ENCODE results near the gene GCC2. TPM values are rescaled to one million over a fixed set of nuclear protein-coding genes. Genes with fewer than 3 reads are reported as not detected.
"Not testable (repeated sequence)": the region's sequence is repeated elsewhere in the genome, so short reads cannot be mapped to it uniquely, and the experiment has no call there.

GCC2 gene
- polyA plus RNA-seq, 1 of the 3 experiments (the other 2 are of a cell fraction), result 4.5 TPM

DNA sequence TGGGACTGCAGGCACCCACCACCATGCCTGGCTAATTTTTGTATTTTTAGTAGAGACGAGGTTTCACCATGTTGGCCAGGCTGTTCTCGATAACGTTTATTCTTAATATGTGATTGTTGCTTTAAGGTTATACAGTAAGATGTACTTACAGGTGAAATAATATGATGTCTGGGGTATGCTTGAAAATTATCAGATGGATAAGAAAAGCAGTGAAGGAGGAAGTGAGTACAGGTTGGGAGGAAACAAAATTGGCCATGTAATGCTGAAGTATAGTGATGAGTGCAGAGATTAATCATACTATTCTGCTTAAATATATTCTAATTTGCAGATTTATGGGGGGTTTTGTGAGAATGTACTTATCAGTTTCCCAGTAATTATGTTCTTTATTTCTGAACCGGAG lies 3.0 kb downstream of the GCC2 start:
- ChIA-PET POLR2A (no interaction called here), CTCF (no interaction called here)
- no peak overlapping the region for H3K4me2 ChIP-seq
- H3K9ac ChIP-seq, result no peak overlapping the region
- H3K4me1 ChIP-seq (ENCODE audit: control insufficient read depth in 1 of 2, insufficient read depth in 2 of 2, low read depth in 1 of 2, low read length in 1 of 2), result peaks cover 0 to 10% of the 10 kb centered on the region in 2 experiments; a peak in 2 of 4 replicates
- no peak overlapping the region for H2AFZ ChIP-seq (ENCODE audit: low read depth)
- no peaks in the 10 kb centered on the region for H3K9me3 ChIP-seq
- H3K9me2 ChIP-seq, result no peaks in the 10 kb centered on the region
- peaks cover 23% of the 10 kb centered on the region for H3K79me2 ChIP-seq (ENCODE audit: insufficient read depth)
- no peaks in the 10 kb centered on the region for H4K20me1 ChIP-seq (ENCODE audit: insufficient read depth)
- DNase-seq, result no peak
- H3F3A ChIP-seq (replicated peaks; ENCODE audit: insufficient read depth), result peaks cover 12% of the 10 kb centered on the region
- H3K27me3 ChIP-seq (ENCODE audit: insufficient read depth), result no peaks in the 10 kb centered on the region
- no peak overlapping the region for H3K27ac ChIP-seq (ENCODE audit: low read depth in 2 of 2, low read length in 1 of 2)
- H3K36me3 ChIP-seq (replicated peaks in 1 of 2; ENCODE audit: control insufficient read depth in 1 of 2, insufficient read depth in 2 of 2, low read length in 1 of 2), result peaks cover 39 to 46% of the 10 kb centered on the region in 2 experiments
- no peak for TF ChIP-seq RXRA (IDR thresholded peaks at IDR 0.05; ENCODE audit: borderline replicate concordance, low read depth)
- no peak for TF ChIP-seq TEAD4 (IDR thresholded peaks at IDR 0.05; ENCODE audit: borderline replicate concordance, insufficient read depth)
- TF ChIP-seq, protein P1, sequence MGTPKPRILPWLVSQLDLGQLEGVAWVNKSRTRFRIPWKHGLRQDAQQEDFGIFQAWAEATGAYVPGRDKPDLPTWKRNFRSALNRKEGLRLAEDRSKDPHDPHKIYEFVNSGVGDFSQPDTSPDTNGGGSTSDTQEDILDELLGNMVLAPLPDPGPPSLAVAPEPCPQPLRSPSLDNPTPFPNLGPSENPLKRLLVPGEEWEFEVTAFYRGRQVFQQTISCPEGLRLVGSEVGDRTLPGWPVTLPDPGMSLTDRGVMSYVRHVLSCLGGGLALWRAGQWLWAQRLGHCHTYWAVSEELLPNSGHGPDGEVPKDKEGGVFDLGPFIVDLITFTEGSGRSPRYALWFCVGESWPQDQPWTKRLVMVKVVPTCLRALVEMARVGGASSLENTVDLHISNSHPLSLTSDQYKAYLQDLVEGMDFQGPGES (IDR thresholded peaks at IDR 0.05; ENCODE audit: low read depth, low read length), result no peak
- TF ChIP-seq, protein P2, sequence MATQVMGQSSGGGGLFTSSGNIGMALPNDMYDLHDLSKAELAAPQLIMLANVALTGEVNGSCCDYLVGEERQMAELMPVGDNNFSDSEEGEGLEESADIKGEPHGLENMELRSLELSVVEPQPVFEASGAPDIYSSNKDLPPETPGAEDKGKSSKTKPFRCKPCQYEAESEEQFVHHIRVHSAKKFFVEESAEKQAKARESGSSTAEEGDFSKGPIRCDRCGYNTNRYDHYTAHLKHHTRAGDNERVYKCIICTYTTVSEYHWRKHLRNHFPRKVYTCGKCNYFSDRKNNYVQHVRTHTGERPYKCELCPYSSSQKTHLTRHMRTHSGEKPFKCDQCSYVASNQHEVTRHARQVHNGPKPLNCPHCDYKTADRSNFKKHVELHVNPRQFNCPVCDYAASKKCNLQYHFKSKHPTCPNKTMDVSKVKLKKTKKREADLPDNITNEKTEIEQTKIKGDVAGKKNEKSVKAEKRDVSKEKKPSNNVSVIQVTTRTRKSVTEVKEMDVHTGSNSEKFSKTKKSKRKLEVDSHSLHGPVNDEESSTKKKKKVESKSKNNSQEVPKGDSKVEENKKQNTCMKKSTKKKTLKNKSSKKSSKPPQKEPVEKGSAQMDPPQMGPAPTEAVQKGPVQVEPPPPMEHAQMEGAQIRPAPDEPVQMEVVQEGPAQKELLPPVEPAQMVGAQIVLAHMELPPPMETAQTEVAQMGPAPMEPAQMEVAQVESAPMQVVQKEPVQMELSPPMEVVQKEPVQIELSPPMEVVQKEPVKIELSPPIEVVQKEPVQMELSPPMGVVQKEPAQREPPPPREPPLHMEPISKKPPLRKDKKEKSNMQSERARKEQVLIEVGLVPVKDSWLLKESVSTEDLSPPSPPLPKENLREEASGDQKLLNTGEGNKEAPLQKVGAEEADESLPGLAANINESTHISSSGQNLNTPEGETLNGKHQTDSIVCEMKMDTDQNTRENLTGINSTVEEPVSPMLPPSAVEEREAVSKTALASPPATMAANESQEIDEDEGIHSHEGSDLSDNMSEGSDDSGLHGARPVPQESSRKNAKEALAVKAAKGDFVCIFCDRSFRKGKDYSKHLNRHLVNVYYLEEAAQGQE (IDR thresholded peaks at IDR 0.05; ENCODE audit: low read depth, low read length), result no peak
- TF ChIP-seq YY1 (IDR thresholded peaks at IDR 0.05; ENCODE audit: low read depth), result no peak
- TF ChIP-seq FOXJ3 (CRISPR knock-in tag; IDR thresholded peaks at IDR 0.05), result no peak
- no peak for TF ChIP-seq MXI1 (IDR thresholded peaks at IDR 0.05; ENCODE audit: low read depth, low read length)
- TF ChIP-seq TAF1 (IDR thresholded peaks at IDR 0.05; ENCODE audit: borderline replicate concordance, low read depth, low read length), result no peak
- TF ChIP-seq, protein P3, sequence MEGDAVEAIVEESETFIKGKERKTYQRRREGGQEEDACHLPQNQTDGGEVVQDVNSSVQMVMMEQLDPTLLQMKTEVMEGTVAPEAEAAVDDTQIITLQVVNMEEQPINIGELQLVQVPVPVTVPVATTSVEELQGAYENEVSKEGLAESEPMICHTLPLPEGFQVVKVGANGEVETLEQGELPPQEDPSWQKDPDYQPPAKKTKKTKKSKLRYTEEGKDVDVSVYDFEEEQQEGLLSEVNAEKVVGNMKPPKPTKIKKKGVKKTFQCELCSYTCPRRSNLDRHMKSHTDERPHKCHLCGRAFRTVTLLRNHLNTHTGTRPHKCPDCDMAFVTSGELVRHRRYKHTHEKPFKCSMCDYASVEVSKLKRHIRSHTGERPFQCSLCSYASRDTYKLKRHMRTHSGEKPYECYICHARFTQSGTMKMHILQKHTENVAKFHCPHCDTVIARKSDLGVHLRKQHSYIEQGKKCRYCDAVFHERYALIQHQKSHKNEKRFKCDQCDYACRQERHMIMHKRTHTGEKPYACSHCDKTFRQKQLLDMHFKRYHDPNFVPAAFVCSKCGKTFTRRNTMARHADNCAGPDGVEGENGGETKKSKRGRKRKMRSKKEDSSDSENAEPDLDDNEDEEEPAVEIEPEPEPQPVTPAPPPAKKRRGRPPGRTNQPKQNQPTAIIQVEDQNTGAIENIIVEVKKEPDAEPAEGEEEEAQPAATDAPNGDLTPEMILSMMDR (IDR thresholded peaks at IDR 0.05), result no peak
- TF ChIP-seq FOXM1 (IDR thresholded peaks at IDR 0.05; ENCODE audit: low read depth), result no peak
- TF ChIP-seq FOSL2 (IDR thresholded peaks at IDR 0.05; ENCODE audit: borderline replicate concordance, low read depth), result no peak
- no peak for TF ChIP-seq GABPA (IDR thresholded peaks at IDR 0.05; ENCODE audit: low read depth)
- TF ChIP-seq, protein P4, sequence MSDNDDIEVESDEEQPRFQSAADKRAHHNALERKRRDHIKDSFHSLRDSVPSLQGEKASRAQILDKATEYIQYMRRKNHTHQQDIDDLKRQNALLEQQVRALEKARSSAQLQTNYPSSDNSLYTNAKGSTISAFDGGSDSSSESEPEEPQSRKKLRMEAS (IDR thresholded peaks at IDR 0.05; ENCODE audit: low read depth), result no peak
- no peak for TF ChIP-seq ELF1 (IDR thresholded peaks at IDR 0.05)
- WGBS (ENCODE audit: low lambda C conversion rate), result 96% methylated on average over 4 of the region's 4 CpGs
- H3K4me3 ChIP-seq (ENCODE audit: low read depth in 2 of 2, low read length in 1 of 2), result no peak overlapping the region

DNA sequence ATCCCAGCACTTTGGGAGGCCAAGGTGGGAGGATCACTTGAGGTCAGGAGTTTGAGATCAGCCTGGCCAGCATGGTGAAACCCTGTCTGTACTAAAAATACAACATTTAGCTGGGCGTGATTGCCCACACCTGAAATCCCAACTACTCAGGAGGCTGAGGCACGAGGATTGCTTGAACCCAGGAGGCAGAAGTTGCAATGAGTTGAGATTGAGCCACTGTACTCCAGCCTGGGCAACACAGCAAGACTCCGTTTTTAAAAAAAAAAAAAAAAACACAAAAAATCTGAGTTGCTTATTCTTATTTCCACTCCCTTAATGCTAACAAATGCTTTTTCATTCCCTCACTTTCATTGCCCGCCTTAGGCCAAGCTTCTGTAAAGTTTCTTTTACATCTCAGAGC lies 4.5 kb downstream of the GCC2 start:
- DNase-seq; H3K27me3 ChIP-seq (ENCODE audit: insufficient read depth); H3K4me2 ChIP-seq; H3F3A ChIP-seq (replicated peaks; ENCODE audit: insufficient read depth); H4K20me1 ChIP-seq (ENCODE audit: insufficient read depth); CTCF ChIA-PET; H2AFZ ChIP-seq (ENCODE audit: low read depth); H3K27ac ChIP-seq (ENCODE audit: low read depth in 2 of 2, low read length in 1 of 2); H3K9me2 ChIP-seq; H3K4me3 ChIP-seq (ENCODE audit: low read depth in 2 of 2, low read length in 1 of 2); H3K9me3 ChIP-seq; H3K4me1 ChIP-seq (ENCODE audit: control insufficient read depth in 1 of 2, insufficient read depth in 2 of 2, low read depth in 1 of 2, low read length in 1 of 2); H3K9ac ChIP-seq; POLR2A ChIA-PET: not testable (repeated sequence)
- WGBS (ENCODE audit: low lambda C conversion rate), result 99% methylated on average over 4 of the region's 4 CpGs
- Histone ChIP-seq H3K36me3 (replicated peaks in 1 of 2; ENCODE audit: control insufficient read depth in 1 of 2, insufficient read depth in 2 of 2, low read length in 1 of 2) (peaks cover 42 to 61% of the 10 kb centered on the region in 2 experiments), H3K79me2 (ENCODE audit: insufficient read depth) (peaks cover 35% of the 10 kb centered on the region)

Data from SK-N-SH (cell line).